ENCODE results near the gene DAGLA. TPM values are rescaled to one million over a fixed set of nuclear protein-coding genes. Genes with fewer than 3 reads are reported as not detected.

The DAGLA gene
- total and polyA plus RNA-seq, 8 donors, result under 0.01 to 27.2 (median 1.0) TPM

DNA sequence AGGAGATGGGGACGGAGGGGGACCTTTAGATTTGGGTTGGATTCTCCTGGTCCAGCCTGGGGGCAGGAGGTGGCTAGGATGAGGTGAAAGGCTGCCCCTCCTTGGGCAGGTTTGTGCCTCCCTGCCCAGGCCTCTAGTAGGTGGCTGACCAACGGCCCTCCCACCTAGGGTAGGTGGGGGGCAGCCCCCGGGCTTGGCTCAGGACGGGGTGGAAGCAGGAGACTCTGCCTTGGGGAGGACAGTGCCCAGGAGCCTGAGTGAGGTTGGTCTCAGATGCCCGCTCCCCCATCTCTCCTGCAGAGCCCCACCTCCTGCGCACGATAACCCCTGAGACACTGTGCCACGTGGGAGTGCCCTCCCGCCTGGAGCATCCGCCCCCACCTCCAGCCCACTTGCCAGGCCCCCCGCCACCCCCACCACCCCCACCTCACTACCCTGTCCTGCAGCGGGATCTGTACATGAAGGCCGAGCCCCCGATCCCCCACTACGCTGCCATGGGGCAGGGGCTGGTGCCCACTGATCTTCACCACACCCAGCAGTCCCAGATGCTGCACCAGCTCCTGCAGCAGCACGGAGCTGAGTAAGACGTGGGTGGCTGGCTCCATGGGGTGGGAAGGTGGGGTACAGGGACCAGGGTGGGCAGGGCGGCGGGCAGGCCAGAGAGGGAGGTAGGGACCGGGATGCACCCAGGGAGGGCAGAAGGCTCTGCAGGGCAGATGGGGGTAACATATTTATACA, 89.9 kb downstream of the DAGLA start:
- Histone ChIP-seq H3K27ac (peak overlapping the region; percentile 89 to 95 (median 90)), H3K27me3 (peaks cover 0 to 10% (median 0%) of the 10 kb centered on the region in 3 donors), H3K4me3 (peak overlapping the region; percentile 26 to 46 (median 30)), H3K9me3 (no peaks in the 10 kb centered on the region), H3K4me1 (peaks cover 55 to 83% (median 76%) of the 10 kb centered on the region in 4 donors), H3K36me3 (peaks cover 0 to 30% (median 5%) of the 10 kb centered on the region in 4 donors)
- WGBS, 5 donors, result 39 to 67% (median 59%) methylated on average over 12 to 20 of the region's 20 CpGs
- intact Hi-C loops (cut with DNase I; ENCODE audit: low total_unique reads), result no loop called here
- no peak for TF ChIP-seq POLR2A (IDR thresholded peaks at IDR 0.05)
- TF ChIP-seq, protein P1, sequence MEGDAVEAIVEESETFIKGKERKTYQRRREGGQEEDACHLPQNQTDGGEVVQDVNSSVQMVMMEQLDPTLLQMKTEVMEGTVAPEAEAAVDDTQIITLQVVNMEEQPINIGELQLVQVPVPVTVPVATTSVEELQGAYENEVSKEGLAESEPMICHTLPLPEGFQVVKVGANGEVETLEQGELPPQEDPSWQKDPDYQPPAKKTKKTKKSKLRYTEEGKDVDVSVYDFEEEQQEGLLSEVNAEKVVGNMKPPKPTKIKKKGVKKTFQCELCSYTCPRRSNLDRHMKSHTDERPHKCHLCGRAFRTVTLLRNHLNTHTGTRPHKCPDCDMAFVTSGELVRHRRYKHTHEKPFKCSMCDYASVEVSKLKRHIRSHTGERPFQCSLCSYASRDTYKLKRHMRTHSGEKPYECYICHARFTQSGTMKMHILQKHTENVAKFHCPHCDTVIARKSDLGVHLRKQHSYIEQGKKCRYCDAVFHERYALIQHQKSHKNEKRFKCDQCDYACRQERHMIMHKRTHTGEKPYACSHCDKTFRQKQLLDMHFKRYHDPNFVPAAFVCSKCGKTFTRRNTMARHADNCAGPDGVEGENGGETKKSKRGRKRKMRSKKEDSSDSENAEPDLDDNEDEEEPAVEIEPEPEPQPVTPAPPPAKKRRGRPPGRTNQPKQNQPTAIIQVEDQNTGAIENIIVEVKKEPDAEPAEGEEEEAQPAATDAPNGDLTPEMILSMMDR (IDR thresholded peaks at IDR 0.05), result no peak
- TF ChIP-seq POLR2AphosphoS5 (IDR thresholded peaks at IDR 0.05), result no peak
- no peak for TF ChIP-seq EP300 (IDR thresholded peaks at IDR 0.05)
- no peak for DNase-seq

DNA sequence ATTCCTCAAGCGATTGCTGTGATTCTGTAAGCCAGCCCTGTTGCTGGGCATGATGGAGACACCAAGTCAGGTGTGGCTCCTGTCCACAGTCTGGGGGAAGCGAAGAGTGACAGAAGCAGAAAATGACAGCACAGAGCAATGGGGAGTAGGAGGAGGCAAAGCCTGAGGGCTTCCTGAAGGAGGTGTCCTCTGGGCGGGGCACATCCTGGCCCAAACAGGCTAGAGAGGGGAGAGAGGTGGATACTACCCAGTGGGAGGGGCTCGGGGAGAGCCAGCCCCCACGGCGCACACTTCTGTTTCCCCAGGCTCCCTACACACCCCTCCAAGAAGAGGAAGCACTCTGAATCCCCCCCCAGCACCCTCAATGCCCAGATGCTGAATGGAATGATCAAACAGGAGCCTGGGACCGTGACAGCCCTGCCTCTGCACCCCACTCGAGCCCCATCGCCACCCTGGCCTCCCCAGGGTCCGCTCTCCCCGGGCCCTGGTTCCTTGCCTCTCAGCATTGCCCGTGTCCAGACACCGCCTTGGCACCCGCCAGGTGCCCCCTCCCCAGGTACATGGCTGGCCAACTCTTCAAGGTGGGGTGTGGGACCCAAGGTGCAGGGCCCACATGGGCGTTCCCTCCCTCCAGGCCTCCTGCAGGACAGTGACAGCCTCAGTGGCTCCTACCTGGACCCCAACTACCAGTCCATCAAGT, 91.2 kb downstream of the DAGLA start:
- no peaks in the 10 kb centered on the region for H3K9me3 ChIP-seq
- intact Hi-C loops (cut with DNase I; ENCODE audit: low total_unique reads), result no loop called here
- no peak for DNase-seq
- H3K27ac ChIP-seq, result peak overlapping the region; percentile 89 to 95 (median 90)
- peaks cover 0 to 10% (median 0%) of the 10 kb centered on the region in 3 donors for H3K27me3 ChIP-seq
- TF ChIP-seq POLR2A (IDR thresholded peaks at IDR 0.05), result no peak
- no peak for TF ChIP-seq EP300 (IDR thresholded peaks at IDR 0.05)
- TF ChIP-seq, protein P1 (IDR thresholded peaks at IDR 0.05), result no peak
- no peak for TF ChIP-seq POLR2AphosphoS5 (IDR thresholded peaks at IDR 0.05)
- no peak overlapping the region for H3K4me3 ChIP-seq
- H3K36me3 ChIP-seq, result peaks cover 0 to 25% (median 7%) of the 10 kb centered on the region in 4 donors
- H3K4me1 ChIP-seq, result peaks cover 47 to 83% (median 75%) of the 10 kb centered on the region in 4 donors
- 66 to 83% (median 67%) methylated on average over 13 to 15 of the region's 15 CpGs for WGBS, 5 donors

DNA sequence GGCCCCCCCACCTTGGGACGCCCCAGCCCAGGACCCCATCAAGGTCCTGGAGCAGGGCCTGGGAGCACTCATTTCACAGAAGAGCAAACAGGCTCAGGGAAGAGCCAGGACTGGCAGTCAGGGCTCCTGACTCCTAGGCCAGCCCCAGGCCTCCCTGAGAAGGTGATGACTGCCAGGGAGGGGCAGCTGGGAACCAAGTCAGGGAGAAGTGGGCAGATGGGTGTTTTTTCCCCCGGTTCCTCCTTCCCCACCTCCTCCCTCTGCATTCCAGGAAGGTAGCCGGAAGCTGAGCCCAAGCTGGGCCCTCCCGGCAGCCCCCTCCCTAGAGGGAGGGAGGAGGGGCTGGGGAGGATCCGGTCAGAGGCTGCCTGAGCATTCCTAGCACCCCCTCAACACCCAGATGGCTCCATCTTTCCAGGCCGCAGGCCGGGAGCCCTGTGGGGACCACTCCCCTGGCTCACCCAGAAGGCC, 91.8 kb downstream of the DAGLA start:
- Histone ChIP-seq H3K4me1 (peaks cover 43 to 83% (median 73%) of the 10 kb centered on the region in 4 donors), H3K27ac (peak overlapping the region; percentile 89 to 95 (median 90)), H3K36me3 (peaks cover 0 to 32% (median 10%) of the 10 kb centered on the region in 4 donors), H3K9me3 (no peaks in the 10 kb centered on the region), H3K4me3 (no peak overlapping the region), H3K27me3 (peaks cover 0 to 10% (median 0%) of the 10 kb centered on the region in 3 donors)
- WGBS, 5 donors, result 28 to 71% (median 43%) methylated on average over 1 to 7 of the region's 7 CpGs
- no peak for TF ChIP-seq POLR2AphosphoS5 (IDR thresholded peaks at IDR 0.05)
- TF ChIP-seq, protein P1 (IDR thresholded peaks at IDR 0.05), result no peak
- TF ChIP-seq POLR2A (IDR thresholded peaks at IDR 0.05), result no peak
- no peak for TF ChIP-seq EP300 (IDR thresholded peaks at IDR 0.05)
- intact Hi-C loops (cut with DNase I; ENCODE audit: low total_unique reads), result no loop called here
- peak in 1 of 2 donors; percentile 74 for DNase-seq

DNA sequence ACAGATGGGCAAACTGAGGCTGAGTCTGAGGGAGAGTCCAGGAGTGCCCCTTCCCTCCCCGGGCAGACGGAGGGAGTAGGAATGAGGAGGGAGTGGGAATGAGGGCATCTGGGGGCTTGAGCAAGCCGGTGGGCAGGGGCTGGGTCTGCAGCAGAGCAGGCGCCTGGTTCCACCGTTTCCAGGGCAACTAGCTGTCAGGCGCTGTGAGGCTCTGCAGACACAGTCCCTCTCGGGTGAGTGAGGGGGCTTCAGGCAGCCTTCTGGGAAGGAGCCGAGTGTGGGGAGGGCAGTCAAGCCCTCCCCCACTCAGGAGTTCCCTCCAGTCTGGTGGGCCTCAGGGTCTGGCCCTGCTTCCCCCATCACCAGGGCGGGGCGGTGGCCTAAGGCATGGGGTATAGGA, 93.2 kb downstream of the DAGLA start:
- no peak overlapping the region for H3K4me3 ChIP-seq
- H3K27ac ChIP-seq, result peak overlapping the region; percentile 15 to 91 (median 89)
- intact Hi-C loops (cut with DNase I; ENCODE audit: low total_unique reads), result no loop called here
- DNase-seq, result peak in 1 of 2 donors; percentile 86
- peaks cover 0 to 10% (median 0%) of the 10 kb centered on the region in 3 donors for H3K27me3 ChIP-seq
- H3K4me1 ChIP-seq, result peaks cover 48 to 88% (median 74%) of the 10 kb centered on the region in 4 donors
- peaks cover 10 to 43% (median 21%) of the 10 kb centered on the region in 4 donors for H3K36me3 ChIP-seq
- TF ChIP-seq, protein P1 (IDR thresholded peaks at IDR 0.05), result no peak
- no peak for TF ChIP-seq EP300 (IDR thresholded peaks at IDR 0.05)
- no peak for TF ChIP-seq POLR2AphosphoS5 (IDR thresholded peaks at IDR 0.05)
- TF ChIP-seq POLR2A (IDR thresholded peaks at IDR 0.05), result no peak
- no peaks in the 10 kb centered on the region for H3K9me3 ChIP-seq
- WGBS, 5 donors, result 65 to 79% (median 73%) methylated on average over 10 of the region's 10 CpGs
